Esophagus squamous epithelium (tissue), 4 donors: Measurements from ENCODE around the gene RAPH1.

ENCODE experiments used
- POLR2A ChIP-seq, 4 donors: fragments of 450-650 bp; IDR thresholded peaks; one replicate each; pipeline ENCODE4 v1.6.1; 2017; ENCODE audit warnings: antibody characterized with exemption in 4 of 4, mild to moderate bottlenecking in 4 of 4, moderate library complexity in 3 of 4
- TF ChIP-seq, protein P1 (sequence below), 6 experiments: fragments of 450-650 bp in 4 of 6; fragments of 200-600 bp in 2 of 6; sonication (generic) in 2 of 6; IDR thresholded peaks; one replicate each; pipeline ENCODE4 v1.5.1; 2016 to 2019; ENCODE audit warnings: antibody characterized with exemption in 6 of 6, mild to moderate bottlenecking in 4 of 6, moderate library complexity in 4 of 6

DNA sequence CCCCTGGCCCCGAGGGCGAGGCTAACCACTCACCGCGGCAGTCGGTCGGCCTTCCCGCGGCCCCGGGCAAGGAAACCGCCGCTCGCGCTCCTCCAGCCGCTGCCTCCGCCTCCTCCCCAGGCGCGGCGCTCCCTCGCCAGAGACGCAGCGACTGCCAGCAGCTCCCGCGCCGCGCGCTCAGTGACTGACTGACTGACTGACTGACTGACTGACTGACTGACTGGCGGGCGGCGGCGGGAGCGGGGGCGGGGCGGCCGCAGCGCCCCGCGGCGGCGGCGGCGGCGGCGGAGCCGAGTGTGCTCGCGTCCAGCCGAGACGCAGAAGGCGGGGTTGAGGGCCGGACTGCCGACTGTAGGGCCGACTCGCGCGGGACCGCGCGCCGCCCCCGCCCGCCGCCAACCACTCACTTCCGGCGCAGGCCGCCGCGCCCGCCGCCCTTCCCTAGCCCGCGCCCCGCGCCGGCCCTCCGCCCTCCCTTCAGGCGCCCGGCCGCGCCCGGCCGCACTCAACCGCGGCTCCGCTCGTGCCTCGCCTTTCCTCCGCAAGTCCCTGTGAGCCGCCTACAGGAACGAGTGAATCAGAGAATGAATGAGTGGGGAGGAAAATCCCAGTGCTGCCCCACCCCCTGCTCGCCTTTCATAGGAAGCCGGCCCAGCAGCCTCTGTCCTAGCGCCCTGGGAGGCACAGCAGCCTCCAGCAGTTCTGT, at the start of gene RAPH1:
- TF ChIP-seq, protein P1, sequence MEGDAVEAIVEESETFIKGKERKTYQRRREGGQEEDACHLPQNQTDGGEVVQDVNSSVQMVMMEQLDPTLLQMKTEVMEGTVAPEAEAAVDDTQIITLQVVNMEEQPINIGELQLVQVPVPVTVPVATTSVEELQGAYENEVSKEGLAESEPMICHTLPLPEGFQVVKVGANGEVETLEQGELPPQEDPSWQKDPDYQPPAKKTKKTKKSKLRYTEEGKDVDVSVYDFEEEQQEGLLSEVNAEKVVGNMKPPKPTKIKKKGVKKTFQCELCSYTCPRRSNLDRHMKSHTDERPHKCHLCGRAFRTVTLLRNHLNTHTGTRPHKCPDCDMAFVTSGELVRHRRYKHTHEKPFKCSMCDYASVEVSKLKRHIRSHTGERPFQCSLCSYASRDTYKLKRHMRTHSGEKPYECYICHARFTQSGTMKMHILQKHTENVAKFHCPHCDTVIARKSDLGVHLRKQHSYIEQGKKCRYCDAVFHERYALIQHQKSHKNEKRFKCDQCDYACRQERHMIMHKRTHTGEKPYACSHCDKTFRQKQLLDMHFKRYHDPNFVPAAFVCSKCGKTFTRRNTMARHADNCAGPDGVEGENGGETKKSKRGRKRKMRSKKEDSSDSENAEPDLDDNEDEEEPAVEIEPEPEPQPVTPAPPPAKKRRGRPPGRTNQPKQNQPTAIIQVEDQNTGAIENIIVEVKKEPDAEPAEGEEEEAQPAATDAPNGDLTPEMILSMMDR (IDR thresholded peaks at IDR 0.05): peak in 1 of 6 experiments; percentile 10
- peak in 3 of 4 donors; percentile 41 to 74 (median 71) for TF ChIP-seq POLR2A (IDR thresholded peaks at IDR 0.05)
